Liver (tissue), 9 donors: ENCODE measurements around the gene LPP. TPM values are rescaled to one million over a fixed set of nuclear protein-coding genes. Genes with fewer than 3 reads are reported as not detected.

ENCODE experiments used
- DNase-seq: peaks from one replicate; pipeline ENCODE4 v3.0.0-alpha.2; 2017; ENCODE audit warnings: low spot score
- H3K27ac ChIP-seq, 2 donors: one replicate each; pipeline ENCODE4 v1.7.0; 2013; ENCODE audit warnings: inconsistent platforms in 2 of 2, low read length in 2 of 2, control low read depth in 1 of 2, low read depth in 1 of 2, mild to moderate bottlenecking in 1 of 2
- H3K27me3 ChIP-seq, 4 donors: one replicate each; pipeline versions ENCODE4 v1.6.1 to v1.7.0; 2013; ENCODE audit warnings: low read length in 3 of 4, inconsistent platforms in 1 of 4, mild to moderate bottlenecking in 1 of 4, moderate library complexity in 1 of 4; ENCODE audit not compliant: control insufficient read depth in 4 of 4, insufficient read depth in 4 of 4
- H3K36me3 ChIP-seq, 4 donors: one replicate each; pipeline versions ENCODE4 v1.6.1 to v1.7.0; 2013; ENCODE audit warnings: low read length in 3 of 4, mild to moderate bottlenecking in 3 of 4, low read depth in 1 of 4, moderate library complexity in 1 of 4; ENCODE audit not compliant: control insufficient read depth in 4 of 4, insufficient read depth in 3 of 4
- H3K4me1 ChIP-seq, 4 donors: one replicate each; pipeline versions ENCODE4 v1.6.1 to v1.7.0; 2013; ENCODE audit warnings: low read length in 3 of 4, mild to moderate bottlenecking in 3 of 4, moderate library complexity in 1 of 4; ENCODE audit not compliant: control insufficient read depth in 4 of 4, insufficient read depth in 4 of 4
- H3K4me3 ChIP-seq, 3 donors: one replicate each; pipeline versions ENCODE4 v1.6.1 to v1.7.0; 2013; ENCODE audit warnings: low read length in 3 of 3, control low read depth in 1 of 3, low read depth in 1 of 3, mild to moderate bottlenecking in 1 of 3
- H3K9ac ChIP-seq, 2 donors: one replicate each; pipeline ENCODE4 v1.7.0; 2013; ENCODE audit warnings: low read length in 2 of 2, mild to moderate bottlenecking in 2 of 2, moderate library complexity in 2 of 2, control low read depth in 1 of 2, low read depth in 1 of 2
- H3K9me3 ChIP-seq, 4 donors: one replicate each; pipeline versions ENCODE4 v1.6.1 to v1.7.0; 2013; ENCODE audit warnings: low read length in 3 of 4; ENCODE audit not compliant: control insufficient read depth in 4 of 4
- EGR1 ChIP-seq, 2 donors: IDR thresholded peaks; 2 replicates each; pipeline ENCODE4 v1.6.1; 2016 to 2018; ENCODE audit warnings: antibody characterized with exemption in 2 of 2, low read depth in 2 of 2
- FOXA1 ChIP-seq: IDR thresholded peaks from 2 replicates; pipeline ENCODE4 v1.6.1; 2016; ENCODE audit warnings: antibody characterized with exemption
- FOXA2 ChIP-seq: IDR thresholded peaks from 2 replicates; pipeline ENCODE4 v1.6.1; 2016; ENCODE audit warnings: antibody characterized with exemption
- GABPA ChIP-seq, 2 donors: IDR thresholded peaks in 1 of 2; conservative IDR thresholded peaks in 1 of 2; 2 replicates each; pipeline ENCODE4 v1.6.1; 2016; ENCODE audit warnings: antibody characterized with exemption in 2 of 2, mild to moderate bottlenecking in 1 of 2, moderate library complexity in 1 of 2
- HNF4A ChIP-seq, 2 donors: conservative IDR thresholded peaks; 2 replicates each; pipeline ENCODE4 v1.6.1; 2016; ENCODE audit warnings: antibody characterized with exemption in 2 of 2, mild to moderate bottlenecking in 2 of 2
- HNF4G ChIP-seq: IDR thresholded peaks from 2 replicates; pipeline ENCODE4 v1.6.1; 2016; ENCODE audit warnings: antibody characterized with exemption
- JUND ChIP-seq, 2 donors: IDR thresholded peaks; 2 replicates each; pipeline ENCODE4 v1.6.1; 2016; ENCODE audit warnings: antibody characterized with exemption in 2 of 2
- NR2F2 ChIP-seq: IDR thresholded peaks from 2 replicates; pipeline ENCODE4 v1.6.1; 2016; ENCODE audit warnings: antibody characterized with exemption
- RAD21 ChIP-seq, 2 donors: IDR thresholded peaks; 2 replicates each; pipeline ENCODE4 v1.6.1; 2016; ENCODE audit warnings: antibody characterized with exemption in 2 of 2, mild to moderate bottlenecking in 2 of 2
- RXRA ChIP-seq, 2 donors: IDR thresholded peaks; 2 replicates each; pipeline ENCODE4 v1.6.1; 2017 to 2018; ENCODE audit warnings: antibody characterized with exemption in 2 of 2, mild to moderate bottlenecking in 1 of 2
- SP1 ChIP-seq: IDR thresholded peaks from 2 replicates; pipeline ENCODE4 v1.6.1; 2018; ENCODE audit warnings: antibody characterized with exemption, mild to moderate bottlenecking
- TAF1 ChIP-seq: conservative IDR thresholded peaks from 2 replicates; pipeline ENCODE4 v1.6.1; 2016; ENCODE audit warnings: antibody characterized with exemption, mild to moderate bottlenecking
- YY1 ChIP-seq: IDR thresholded peaks from 2 replicates; pipeline ENCODE4 v1.6.1; 2016; ENCODE audit warnings: antibody characterized with exemption, mild to moderate bottlenecking
- WGBS: extraction: QIAGEN DNeasy Blood & Tissue Kit; methylation state at CpG from one replicate; pipeline ENCODE4 v1.1.7; 2013; 5-methylcytosine and 5-hydroxymethylcytosine counted together
- polyA plus RNA-seq, 2 donors: library from polyadenylated mRNA; stranded (reverse) in 1 of 2; unstranded in 1 of 2; fragments of 200-250 nt in 1 of 2; fragments of >200 nt in 1 of 2; fragmentation: Nextera tagmentation in 1 of 2; extraction: Ambion mirVana in 1 of 2; gene quantifications; one replicate each; pipeline versions ENCODE4 v1.2.1 to v1.2.3, GENCODE V29; 2013 to 2015
- total RNA-seq, 2 donors: library from RNA; depleted of rRNA; stranded (reverse); fragments of >200 nt; gene quantifications; one replicate each; pipeline ENCODE4 v1.2.3, GENCODE V29; 2014
- TF ChIP-seq, protein P1 (sequence below): IDR thresholded peaks from 2 replicates; pipeline ENCODE4 v1.6.1; 2016; ENCODE audit warnings: antibody characterized with exemption
- TF ChIP-seq, protein P2 (sequence below): fragments of 150-350 bp; IDR thresholded peaks from 2 replicates; pipeline ENCODE4 v1.5.1; 2017; ENCODE audit warnings: improper control_type of control experiment, low read depth, low read length; ENCODE audit not compliant: missing input control
- TF ChIP-seq, protein P3 (sequence below): IDR thresholded peaks from 2 replicates; pipeline ENCODE4 v1.6.1; 2016; ENCODE audit warnings: antibody characterized with exemption
- TF ChIP-seq, protein P4 (sequence below): IDR thresholded peaks from 2 replicates; pipeline ENCODE4 v1.6.1; 2016; ENCODE audit warnings: antibody characterized with exemption
- TF ChIP-seq, protein P5 (sequence below): IDR thresholded peaks from 2 replicates; pipeline ENCODE4 v1.6.1; 2016; ENCODE audit warnings: antibody characterized with exemption, mild to moderate bottlenecking
- donor health status: healthy.
- donor health status: healthy.
- donor health status: healthy.
- donor health status: healthy.
- donor health status: healthy.

The LPP gene
- total and polyA plus RNA-seq, 4 donors: 3.3 to 53.7 (median 28.2) TPM

DNA sequence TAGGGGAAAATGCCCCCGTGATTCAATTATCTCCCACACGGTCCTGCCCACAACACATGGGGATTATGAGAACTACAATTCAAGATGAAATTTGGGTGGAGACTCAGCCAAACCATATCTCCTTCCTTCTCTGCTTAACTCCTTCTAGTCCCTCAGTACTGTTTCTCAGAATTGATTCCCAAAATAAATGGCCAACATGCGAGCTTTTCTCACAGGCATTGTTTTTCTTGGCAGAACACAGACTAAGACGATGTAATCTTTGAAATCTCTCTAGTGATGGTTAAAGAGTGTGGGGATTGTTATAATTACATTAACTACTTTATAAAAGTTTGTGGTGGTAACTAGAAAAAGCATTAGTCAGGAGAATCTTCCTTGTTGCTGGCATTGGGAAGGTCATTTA lies 366.5 kb downstream of the LPP start:
- Histone ChIP-seq H3K4me1 (peaks cover 0 to 40% (median 14%) of the 10 kb centered on the region in 4 donors), H3K9me3 (no peaks in the 10 kb centered on the region), H3K9ac (no peak overlapping the region), H3K36me3 (peaks cover 0 to 2% (median under 1%) of the 10 kb centered on the region in 4 donors), H3K27me3 (no peaks in the 10 kb centered on the region), H3K27ac (no peak overlapping the region), H3K4me3 (no peak overlapping the region)
- WGBS: 59% methylated on average over 4 of the region's 4 CpGs
- TF ChIP-seq, protein P1, sequence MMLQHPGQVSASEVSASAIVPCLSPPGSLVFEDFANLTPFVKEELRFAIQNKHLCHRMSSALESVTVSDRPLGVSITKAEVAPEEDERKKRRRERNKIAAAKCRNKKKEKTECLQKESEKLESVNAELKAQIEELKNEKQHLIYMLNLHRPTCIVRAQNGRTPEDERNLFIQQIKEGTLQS: no peak
- TF ChIP-seq HNF4A (conservative IDR thresholded peaks at IDR 0.05) (no peak), HNF4G (no peak), FOXA2 (no peak), SP1 (no peak), GABPA (IDR thresholded peaks at IDR 0.05 in 1 of 2, conservative IDR thresholded peaks at IDR 0.05 in 1 of 2) (no peak), YY1 (no peak), EGR1 (IDR thresholded peaks at IDR 0.05; ENCODE audit: low read depth in 2 of 2) (no peak), JUND (IDR thresholded peaks at IDR 0.05) (no peak), RAD21 (IDR thresholded peaks at IDR 0.05) (no peak), NR2F2 (no peak), RXRA (IDR thresholded peaks at IDR 0.05) (no peak), FOXA1 (no peak), TAF1 (no peak)
- TF ChIP-seq, protein P2, sequence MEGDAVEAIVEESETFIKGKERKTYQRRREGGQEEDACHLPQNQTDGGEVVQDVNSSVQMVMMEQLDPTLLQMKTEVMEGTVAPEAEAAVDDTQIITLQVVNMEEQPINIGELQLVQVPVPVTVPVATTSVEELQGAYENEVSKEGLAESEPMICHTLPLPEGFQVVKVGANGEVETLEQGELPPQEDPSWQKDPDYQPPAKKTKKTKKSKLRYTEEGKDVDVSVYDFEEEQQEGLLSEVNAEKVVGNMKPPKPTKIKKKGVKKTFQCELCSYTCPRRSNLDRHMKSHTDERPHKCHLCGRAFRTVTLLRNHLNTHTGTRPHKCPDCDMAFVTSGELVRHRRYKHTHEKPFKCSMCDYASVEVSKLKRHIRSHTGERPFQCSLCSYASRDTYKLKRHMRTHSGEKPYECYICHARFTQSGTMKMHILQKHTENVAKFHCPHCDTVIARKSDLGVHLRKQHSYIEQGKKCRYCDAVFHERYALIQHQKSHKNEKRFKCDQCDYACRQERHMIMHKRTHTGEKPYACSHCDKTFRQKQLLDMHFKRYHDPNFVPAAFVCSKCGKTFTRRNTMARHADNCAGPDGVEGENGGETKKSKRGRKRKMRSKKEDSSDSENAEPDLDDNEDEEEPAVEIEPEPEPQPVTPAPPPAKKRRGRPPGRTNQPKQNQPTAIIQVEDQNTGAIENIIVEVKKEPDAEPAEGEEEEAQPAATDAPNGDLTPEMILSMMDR: no peak
- TF ChIP-seq, protein P3, sequence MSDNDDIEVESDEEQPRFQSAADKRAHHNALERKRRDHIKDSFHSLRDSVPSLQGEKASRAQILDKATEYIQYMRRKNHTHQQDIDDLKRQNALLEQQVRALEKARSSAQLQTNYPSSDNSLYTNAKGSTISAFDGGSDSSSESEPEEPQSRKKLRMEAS: no peak
- TF ChIP-seq, protein P4, sequence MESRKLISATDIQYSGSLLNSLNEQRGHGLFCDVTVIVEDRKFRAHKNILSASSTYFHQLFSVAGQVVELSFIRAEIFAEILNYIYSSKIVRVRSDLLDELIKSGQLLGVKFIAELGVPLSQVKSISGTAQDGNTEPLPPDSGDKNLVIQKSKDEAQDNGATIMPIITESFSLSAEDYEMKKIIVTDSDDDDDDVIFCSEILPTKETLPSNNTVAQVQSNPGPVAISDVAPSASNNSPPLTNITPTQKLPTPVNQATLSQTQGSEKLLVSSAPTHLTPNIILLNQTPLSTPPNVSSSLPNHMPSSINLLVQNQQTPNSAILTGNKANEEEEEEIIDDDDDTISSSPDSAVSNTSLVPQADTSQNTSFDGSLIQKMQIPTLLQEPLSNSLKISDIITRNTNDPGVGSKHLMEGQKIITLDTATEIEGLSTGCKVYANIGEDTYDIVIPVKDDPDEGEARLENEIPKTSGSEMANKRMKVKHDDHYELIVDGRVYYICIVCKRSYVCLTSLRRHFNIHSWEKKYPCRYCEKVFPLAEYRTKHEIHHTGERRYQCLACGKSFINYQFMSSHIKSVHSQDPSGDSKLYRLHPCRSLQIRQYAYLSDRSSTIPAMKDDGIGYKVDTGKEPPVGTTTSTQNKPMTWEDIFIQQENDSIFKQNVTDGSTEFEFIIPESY: no peak
- TF ChIP-seq, protein P5, sequence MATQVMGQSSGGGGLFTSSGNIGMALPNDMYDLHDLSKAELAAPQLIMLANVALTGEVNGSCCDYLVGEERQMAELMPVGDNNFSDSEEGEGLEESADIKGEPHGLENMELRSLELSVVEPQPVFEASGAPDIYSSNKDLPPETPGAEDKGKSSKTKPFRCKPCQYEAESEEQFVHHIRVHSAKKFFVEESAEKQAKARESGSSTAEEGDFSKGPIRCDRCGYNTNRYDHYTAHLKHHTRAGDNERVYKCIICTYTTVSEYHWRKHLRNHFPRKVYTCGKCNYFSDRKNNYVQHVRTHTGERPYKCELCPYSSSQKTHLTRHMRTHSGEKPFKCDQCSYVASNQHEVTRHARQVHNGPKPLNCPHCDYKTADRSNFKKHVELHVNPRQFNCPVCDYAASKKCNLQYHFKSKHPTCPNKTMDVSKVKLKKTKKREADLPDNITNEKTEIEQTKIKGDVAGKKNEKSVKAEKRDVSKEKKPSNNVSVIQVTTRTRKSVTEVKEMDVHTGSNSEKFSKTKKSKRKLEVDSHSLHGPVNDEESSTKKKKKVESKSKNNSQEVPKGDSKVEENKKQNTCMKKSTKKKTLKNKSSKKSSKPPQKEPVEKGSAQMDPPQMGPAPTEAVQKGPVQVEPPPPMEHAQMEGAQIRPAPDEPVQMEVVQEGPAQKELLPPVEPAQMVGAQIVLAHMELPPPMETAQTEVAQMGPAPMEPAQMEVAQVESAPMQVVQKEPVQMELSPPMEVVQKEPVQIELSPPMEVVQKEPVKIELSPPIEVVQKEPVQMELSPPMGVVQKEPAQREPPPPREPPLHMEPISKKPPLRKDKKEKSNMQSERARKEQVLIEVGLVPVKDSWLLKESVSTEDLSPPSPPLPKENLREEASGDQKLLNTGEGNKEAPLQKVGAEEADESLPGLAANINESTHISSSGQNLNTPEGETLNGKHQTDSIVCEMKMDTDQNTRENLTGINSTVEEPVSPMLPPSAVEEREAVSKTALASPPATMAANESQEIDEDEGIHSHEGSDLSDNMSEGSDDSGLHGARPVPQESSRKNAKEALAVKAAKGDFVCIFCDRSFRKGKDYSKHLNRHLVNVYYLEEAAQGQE: no peak
- DNase-seq: no peak
